GM12872 (cell line): ENCODE data around the gene HYDIN.

ENCODE experiments used
- CTCF ChIP-seq: IDR thresholded peaks from 3 replicates; pipeline ENCODE4 v1.5.1; 2011; ENCODE audit warnings: low read depth, mild to moderate bottlenecking, low read length, moderate library complexity; ENCODE audit not compliant: insufficient read depth

HYDIN gene

DNA sequence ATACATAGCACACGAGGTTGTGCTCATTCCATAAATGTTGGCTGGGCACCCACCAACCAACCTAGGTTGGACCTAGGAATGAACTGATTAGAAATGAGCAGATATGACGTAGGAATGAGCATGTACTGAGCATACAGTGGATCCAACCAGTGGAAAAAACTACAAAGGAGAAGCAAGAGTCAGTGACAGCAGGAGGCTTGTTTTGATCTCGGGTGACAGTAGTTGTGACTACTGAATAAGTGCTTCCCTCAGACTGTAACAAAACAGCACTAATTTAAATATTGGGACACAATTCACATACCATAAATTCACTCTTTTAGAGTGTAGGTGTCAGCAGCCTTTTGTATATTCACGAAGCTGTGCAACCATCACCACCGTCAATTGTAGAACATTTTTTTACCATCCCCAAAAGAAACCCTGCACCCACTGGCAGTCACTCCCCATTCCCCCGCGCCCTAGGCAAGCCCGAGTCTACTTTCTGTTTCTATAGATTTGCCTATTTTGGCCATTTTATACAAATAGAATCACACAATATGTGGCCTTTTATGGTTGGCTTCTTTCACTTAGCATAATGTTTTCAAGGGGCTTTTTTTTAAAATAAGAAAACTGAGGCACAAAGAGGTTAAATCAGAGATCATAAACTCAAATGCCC is 436.5 kb downstream of the HYDIN start:
- no peak for TF ChIP-seq CTCF

- no peak for TF ChIP-seq CTCF
Observed at GRCh38 chr16:70790815-70791214, 439.7 kb downstream of the HYDIN start.

DNA sequence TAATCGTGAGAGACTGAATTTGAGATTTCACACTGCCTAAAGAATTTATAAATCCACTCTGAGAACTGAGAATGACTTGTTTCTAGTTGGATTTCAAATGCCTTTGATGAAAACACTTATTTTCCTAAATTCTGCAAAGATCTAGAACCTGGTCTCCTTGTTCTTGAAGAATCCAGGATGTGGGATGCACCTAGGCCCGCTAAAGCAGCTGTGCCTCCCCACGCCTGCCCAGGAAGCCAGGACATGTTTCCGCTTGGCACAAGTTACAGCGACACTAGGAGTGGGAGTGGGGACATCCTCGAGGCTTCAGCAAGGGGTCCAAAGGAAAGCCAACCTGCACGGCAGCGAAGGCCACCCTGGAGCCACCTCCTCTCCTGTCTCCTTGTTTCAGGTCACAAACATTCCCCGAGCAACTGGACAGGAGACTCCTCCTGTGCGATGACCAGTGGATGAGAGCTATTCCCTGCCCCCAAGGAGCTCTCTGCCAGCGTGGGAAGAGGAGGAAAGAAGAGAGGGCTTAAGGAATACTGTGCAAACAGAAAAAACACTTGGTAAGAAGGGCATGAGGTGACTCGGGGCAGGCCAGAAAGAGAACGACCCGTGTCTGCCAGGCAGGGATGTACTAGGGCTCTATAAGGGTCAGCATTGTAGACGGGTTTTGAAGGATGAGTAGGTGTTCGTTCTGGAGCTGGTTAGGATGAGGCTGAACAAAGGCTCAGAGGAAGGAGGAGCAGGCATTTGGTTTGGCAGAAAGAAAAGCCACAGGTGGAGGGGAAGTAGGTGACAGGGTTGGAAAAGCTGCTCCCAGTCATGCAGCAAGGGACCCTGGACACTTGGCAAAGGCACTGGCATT is 440.7 kb downstream of the HYDIN start:
- no peak for TF ChIP-seq CTCF

GRCh38 chr16:70788668-70789594 is 441.6 kb downstream of the HYDIN start:
- no peak for TF ChIP-seq CTCF

- TF ChIP-seq CTCF = no peak
Observed at GRCh38 chr16:70786020-70786755, 444.3 kb downstream of the HYDIN start.

DNA sequence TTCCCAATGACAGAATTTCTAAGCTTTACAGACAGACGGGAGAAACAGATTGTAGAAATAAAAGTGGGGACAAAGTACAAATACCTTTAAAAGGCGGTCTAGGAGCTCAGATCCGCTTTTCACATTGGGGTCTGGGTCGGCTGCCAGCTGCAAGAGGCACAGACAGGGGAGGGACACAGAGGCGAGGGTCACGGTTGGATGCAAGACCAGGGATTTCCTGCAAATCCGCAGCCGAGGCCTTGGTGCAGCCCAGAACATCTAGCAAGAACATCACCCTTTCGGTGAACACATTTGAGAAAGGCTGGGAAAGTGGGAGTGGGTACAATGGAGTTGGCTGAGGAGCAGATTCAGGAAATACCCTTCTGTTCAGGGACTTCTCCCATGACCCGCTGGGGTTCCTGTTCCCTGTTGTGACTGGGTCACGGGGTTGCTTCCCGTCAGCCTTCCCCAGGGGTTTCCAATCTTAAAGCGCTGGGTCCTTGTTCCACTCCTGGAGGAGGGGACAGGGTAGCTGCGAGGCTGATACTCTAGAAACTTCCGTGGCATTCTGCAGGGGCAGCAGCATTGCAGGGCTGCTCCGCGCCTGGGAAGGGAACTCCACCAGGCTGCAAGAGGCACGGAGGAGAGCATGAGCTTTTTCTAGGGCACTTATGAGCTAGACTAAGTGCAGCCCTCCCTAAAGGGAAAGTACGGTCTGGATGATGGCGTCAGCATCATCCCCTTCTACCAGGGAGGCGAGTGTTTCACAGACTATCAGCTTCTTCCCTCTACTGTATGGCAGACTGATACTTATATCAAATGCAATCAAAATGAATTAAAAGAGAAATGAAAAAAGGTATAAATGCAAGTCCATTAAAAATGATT is 445.6 kb downstream of the HYDIN start:
- TF ChIP-seq CTCF = no peak
